ENCODE data around the gene ZDHHC12.

GRCh38 chr9:128729766-128730517, 6.0 kb upstream of the ZDHHC12 start:
- TF ChIP-seq, protein P1, sequence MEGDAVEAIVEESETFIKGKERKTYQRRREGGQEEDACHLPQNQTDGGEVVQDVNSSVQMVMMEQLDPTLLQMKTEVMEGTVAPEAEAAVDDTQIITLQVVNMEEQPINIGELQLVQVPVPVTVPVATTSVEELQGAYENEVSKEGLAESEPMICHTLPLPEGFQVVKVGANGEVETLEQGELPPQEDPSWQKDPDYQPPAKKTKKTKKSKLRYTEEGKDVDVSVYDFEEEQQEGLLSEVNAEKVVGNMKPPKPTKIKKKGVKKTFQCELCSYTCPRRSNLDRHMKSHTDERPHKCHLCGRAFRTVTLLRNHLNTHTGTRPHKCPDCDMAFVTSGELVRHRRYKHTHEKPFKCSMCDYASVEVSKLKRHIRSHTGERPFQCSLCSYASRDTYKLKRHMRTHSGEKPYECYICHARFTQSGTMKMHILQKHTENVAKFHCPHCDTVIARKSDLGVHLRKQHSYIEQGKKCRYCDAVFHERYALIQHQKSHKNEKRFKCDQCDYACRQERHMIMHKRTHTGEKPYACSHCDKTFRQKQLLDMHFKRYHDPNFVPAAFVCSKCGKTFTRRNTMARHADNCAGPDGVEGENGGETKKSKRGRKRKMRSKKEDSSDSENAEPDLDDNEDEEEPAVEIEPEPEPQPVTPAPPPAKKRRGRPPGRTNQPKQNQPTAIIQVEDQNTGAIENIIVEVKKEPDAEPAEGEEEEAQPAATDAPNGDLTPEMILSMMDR (IDR thresholded peaks at IDR 0.05), result no peak
- no peak for TF ChIP-seq ZFX (IDR thresholded peaks at IDR 0.05; ENCODE audit: borderline replicate concordance)

Data from 22Rv1 (cell line).